Adipose tissue (tissue), 3 donors: ENCODE results near the gene LAD1. TPM values are rescaled to one million over a fixed set of nuclear protein-coding genes. Genes with fewer than 3 reads are reported as not detected.

Experiments
- H3K27ac ChIP-seq: one replicate; pipeline ENCODE4 v1.5.1; 2013; ENCODE audit warnings: low read depth, low read length
- WGBS, 3 donors: extraction: QIAGEN DNeasy Blood & Tissue Kit; methylation state at CpG; one replicate each; pipeline ENCODE4 v1.1.7; 2013; 5-methylcytosine and 5-hydroxymethylcytosine counted together
- polyA plus RNA-seq, 3 donors: library from polyadenylated mRNA; stranded (reverse); fragments of 200-250 nt; gene quantifications; one replicate each; pipeline ENCODE4 v1.2.3, GENCODE V29; 2013
- donor health status: healthy with polysubstance abuse.
- donor health status: Bipolar disorder and iron deficiency.
- donor health status: healthy.

Gene LAD1
- polyA plus RNA-seq, 3 donors: 1.8 to 23.0 (median 3.9) TPM

DNA sequence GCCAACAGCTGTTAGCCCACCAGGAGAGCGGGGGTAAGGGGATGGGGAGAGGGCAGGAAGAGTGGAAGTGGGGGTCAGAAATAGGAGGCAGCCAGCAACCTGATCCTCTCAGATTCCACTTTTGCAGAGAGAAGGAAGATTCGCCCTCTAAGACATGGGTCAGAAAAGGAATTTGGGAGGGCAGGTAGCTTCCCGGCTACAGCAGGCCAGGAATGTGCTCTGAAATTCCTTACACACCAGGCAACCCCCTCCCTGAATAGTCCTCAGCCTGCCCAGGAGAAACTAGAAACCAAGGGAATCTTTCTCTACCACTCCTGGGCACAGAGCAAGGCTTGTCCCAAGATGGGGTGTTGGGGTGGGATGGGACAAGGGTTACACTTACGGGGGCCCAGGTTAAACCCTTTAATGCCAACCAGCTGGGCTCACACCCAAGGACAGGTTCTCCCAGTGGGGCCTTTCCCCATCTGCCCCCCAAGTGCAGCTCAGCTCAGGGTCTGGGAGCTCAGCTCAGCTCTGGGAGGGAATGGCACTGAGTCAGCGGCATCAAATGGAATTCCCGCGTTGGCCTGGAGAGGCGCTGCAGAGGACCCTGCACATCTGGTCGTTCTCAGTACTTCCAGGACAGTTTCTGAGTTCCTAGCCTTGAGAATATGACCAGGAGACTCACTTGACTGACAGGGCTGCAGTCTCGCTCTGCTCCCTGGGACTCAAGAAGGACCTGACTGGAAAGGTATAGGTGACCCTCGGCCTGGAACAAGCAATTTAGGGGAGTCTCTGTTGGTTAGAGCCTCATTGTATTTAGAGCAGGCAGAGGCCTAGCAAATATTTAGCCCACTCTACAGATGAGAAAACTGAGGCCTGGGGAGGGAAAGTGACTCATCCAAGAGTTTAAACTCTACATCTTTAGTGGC lies 22.4 kb downstream of the LAD1 start:
- 37 to 50% (median 49%) methylated on average over 11 of the region's 11 CpGs for WGBS, 3 donors

DNA sequence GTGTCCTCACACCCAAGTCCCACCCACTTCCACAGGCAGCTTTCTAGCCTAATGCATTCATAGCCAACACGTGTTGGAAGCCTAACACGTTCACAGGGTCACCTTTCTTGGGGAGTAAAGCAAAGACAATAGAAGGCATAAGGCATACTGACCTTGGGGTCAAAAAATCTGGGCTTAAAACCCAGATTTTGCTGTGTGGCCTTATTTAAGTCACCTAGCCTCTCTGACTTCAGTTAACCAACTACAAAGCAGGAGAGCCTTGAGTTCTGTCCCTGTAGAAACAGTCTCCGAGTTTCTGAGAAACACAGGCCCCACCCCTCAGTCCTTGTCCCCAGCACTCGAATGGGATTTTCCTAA lies 23.0 kb downstream of the LAD1 start:
- no peak overlapping the region for H3K27ac ChIP-seq
- WGBS, 3 donors: 20 to 50% (median 44%) methylated on average over 4 of the region's 4 CpGs

More for the DNA sequence above, 22.4 kb downstream of the LAD1 start:
- no peak overlapping the region for H3K27ac ChIP-seq

DNA sequence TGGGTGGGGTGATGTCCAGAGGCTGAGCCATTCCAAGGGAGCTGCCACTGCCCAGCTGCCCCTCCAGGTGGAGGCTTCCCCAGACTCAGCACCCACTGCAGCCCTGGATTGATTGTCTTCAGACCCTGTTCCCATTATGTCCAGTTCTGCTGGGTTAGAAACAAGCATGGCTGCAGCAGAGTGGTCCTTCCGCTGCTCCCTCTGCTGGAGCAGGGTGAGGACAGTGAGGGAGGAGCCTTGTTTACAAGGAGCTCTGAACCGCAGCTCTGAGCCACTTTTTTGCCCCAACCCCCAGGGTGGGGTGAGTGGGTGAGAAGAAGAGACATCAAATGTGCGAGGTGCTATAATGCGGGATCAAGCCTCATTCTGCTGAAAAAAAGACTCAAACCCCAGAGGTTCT lies 24.0 kb downstream of the LAD1 start:
- no peak overlapping the region for H3K27ac ChIP-seq
- WGBS, 3 donors: 61 to 68% (median 67%) methylated on average over 4 of the region's 4 CpGs

DNA sequence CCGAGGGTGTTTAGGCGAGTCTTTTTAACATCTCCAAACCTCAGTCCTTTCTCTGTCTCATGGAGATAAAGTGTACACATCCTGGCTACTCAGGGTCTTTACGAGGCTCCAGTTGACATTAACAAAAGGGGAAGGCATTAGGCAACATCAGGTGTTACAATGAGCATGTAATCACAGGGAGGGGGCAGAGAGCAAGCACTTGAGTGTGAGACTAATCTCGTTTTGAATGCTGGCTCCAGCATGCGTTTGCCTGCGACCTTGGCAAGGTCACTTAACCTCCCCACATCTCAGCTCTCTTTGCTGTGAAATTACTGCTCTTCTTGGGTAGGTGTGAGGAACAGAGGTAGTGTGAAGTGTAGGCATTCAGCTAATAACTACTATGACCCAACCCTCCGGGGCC lies 24.8 kb downstream of the LAD1 start:
- H3K27ac ChIP-seq: no peak overlapping the region
- 14 to 42% (median 37%) methylated on average over 7 of the region's 7 CpGs for WGBS, 3 donors

DNA sequence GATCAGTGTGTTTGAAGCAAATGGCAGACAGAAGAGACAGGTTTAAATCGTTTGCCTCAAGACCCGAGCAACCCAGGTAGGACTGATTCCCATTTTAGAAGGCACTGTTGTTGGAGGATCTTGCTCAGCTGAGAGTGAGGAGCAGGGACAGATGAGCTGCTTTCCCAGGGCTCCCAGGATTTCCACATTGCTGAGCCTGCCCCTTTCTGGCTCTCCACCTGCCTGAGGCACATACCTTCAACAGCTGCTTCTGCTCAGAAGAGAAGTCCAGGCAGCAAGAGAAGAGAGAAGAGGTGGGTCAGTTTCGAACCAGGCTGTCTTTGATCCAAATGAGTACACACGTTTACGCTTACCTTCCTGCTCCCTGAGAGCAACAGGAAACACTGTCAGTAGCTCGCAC lies 27.3 kb downstream of the LAD1 start:
- H3K27ac ChIP-seq: no peak overlapping the region
- 59 to 63% (median 61%) methylated on average over 6 of the region's 6 CpGs for WGBS, 3 donors

DNA sequence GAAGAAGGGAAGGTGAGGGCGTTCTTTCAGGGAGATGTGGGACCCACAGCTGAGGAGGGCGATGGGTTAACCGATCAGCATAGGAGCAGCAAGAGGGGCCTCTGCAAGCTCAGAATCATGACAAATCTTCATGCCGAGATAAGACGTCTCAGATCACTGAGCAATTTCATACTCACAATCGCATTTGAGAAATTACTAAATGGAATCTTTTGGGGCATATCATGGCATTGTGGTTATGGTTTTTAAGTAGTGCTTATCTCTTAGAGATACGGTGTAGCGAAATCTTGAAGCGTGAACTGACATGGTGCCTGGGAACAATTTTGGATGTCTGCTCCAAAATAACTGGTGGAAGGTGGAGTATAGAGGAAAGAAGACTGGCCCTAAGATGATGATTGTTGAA lies 27.8 kb downstream of the LAD1 start:
- WGBS, 3 donors: 65 to 81% (median 79%) methylated on average over 9 of the region's 9 CpGs
- H3K27ac ChIP-seq: no peak overlapping the region

DNA sequence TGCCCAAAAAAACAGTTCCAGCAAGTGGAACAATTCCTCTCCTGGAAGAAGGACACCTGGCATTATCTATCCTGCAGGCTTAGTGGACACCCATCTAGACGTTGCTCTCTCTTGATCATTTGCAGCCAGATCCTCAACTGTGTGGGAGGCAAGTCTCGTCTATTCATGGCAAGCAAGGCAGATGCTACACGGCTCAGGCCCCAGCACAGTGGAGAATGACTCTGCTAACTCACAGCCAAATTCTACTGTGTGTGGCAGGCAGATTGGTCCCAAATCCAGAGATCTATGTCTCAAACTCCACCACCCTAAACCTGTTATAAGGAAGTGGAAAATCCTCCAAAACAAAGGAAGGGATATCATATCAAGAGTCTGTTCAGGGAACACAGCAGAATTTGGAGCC lies 28.6 kb downstream of the LAD1 start:
- H3K27ac ChIP-seq: no peak overlapping the region
- 53 to 67% (median 62%) methylated on average over 3 of the region's 3 CpGs for WGBS, 3 donors

DNA sequence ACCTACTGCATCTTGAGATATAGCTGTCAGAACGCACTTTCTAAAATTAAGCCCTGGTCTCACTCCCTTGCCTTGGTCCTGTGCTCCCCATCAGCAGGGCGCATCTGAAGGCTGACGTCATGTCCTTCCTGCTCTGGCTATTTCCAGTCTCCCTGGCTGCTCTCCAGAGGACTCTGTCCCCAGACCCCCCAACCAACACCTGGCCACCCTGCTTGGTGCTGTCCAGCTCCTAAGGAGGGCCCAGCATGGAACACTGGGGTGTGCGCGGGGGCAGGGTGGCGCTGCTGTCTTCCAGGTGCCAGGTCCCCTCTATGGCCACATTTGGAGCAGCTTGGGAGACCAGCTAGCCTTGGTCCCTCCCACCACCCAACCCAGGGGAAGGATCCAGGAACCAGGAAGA lies 29.9 kb downstream of the LAD1 start:
- H3K27ac ChIP-seq: no peak overlapping the region
- WGBS, 3 donors: 70 to 75% (median 74%) methylated on average over 6 of the region's 6 CpGs

DNA sequence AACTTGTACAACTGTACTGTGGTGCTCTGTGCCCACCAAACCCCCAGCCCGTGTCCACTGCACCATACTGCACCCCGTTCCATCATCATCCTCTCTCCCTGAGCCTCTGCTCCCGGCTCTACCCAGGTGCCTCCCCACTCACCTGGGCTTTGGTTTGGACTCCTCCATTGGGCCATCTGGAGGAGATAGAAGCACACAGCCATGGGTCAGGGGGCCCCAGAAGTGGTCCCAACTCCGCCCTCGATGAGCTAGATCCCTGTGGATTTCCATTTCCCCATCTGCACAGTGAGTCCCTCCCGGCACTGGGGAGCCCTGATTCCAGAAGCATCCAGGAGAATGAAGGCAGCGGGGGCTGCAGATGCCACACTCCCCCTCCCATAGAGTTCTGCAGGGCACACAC lies 32.4 kb downstream of the LAD1 start:
- WGBS, 3 donors: 68 to 84% (median 76%) methylated on average over 7 of the region's 7 CpGs
- H3K27ac ChIP-seq: no peak overlapping the region

DNA sequence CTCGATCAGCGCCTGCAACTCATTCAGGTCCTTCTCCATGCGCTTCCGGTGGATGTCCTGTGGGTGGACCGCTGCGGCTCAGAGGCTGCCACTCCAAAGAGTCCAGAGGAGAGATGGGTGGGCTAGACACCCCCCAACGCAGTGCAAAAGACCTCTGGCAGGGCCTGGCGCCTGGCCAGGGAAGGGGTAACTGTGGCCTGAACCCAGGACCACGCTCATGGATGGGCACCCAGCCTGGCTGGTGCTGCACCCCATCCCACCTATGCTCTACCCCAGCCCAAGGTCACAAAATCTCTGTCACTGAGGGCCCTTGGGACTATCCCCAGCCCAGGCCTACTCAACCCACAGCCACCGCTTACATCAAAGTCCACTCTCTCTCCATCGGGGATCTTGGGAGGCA lies 33.9 kb downstream of the LAD1 start:
- WGBS, 3 donors: 77 to 81% (median 81%) methylated on average over 11 of the region's 11 CpGs
- no peak overlapping the region for H3K27ac ChIP-seq

DNA sequence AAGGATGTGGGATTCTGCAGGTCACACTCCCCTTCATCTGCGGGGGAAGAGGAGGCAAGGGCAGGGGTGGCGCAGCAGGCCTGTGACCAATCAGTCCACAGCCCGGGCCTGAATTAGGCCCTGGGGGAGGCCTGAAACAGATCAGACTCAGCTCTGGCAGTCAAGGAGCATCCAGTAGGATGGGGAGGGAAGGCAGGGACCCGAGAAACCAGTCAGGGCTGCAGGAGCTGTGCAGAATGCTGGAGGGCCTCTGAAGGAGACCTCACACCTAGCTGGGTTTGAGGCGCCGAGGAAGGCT lies 34.4 kb downstream of the LAD1 start:
- no peak overlapping the region for H3K27ac ChIP-seq
- 82 to 90% (median 86%) methylated on average over 6 of the region's 6 CpGs for WGBS, 3 donors

DNA sequence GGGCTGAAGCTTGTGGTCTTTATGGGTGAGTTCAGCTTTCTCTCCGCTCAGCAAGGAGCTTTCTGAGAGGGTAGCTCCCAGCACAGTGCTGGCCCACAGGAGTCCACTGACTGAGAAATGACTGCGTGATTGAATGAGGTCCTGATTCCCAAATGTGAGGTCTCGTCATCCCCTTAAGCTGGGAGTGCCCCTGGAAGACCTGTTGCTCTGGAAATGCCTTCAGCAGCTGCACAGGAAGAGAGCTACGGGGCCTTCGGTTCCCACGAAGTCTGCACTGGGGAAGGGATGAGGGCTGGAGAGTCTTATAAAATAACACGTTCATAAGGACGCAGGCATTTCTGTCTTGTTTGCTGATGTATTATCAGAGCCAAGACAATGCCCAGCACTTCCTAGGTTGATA lies 35.7 kb downstream of the LAD1 start:
- 61 to 75% (median 73%) methylated on average over 8 of the region's 8 CpGs for WGBS, 3 donors
- no peak overlapping the region for H3K27ac ChIP-seq

DNA sequence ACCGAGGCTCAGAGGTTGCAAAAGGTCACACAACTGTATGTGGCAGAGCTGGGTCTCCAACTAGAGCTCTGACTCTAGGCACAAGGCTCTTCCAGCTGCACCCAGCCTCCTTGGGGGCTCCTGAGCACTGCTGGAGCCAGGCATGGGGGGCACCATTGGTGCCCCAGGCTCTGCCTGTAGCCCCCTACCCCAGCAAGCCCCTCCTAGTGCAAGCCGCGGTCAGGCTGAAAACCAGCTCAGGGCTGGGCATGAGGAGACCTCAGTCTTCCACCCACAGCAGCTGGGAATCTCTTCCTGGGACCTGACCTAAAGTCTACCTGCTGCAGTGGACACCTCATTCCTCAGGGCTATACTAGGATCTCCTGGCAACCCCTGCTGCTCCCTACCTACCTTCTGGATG lies 36.2 kb downstream of the LAD1 start:
- WGBS, 3 donors: 89 to 97% (median 92%) methylated on average over 3 of the region's 3 CpGs
- H3K27ac ChIP-seq: no peak overlapping the region

DNA sequence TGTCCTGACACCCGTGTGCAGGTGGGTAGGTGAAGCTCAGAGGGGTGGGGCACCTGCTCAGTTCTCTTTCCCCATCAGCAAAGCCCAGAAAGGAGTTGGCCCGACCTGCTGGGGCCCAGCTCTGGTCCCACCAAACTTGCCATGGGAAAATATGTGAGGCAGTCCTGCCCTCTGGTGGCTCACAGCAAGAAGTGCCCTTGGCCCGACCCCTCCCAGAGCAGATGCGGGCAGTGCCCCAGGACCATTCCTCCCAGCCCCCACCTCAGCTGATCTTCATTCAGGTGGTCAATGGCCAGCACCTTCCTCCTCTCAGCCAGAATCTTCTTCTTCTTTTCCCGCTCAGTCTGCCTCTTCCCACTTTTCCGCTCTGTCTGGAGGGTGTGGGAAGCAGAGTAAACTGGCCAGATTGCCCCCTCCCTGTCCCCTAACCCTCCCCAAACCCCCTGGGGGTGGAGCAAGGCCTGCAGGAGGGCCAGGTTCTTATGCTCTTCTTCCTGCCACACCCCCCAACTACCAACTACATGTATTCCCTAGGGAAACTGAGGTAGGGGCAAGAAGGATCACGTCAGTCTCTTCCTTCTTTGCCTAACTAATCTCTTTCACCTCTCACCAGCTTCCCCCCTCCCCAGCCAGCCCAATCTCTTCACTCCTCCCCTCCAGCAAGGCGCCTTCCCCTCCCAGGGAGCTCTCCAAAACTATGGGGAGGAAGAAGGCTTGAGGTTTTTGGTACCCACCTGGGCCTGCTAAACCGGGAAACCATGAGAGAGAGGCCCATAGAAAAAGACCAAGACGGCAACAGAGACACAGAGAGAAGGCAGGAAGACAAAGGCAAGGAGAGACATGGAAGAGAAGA lies 37.2 kb downstream of the LAD1 start:
- H3K27ac ChIP-seq: no peak overlapping the region

DNA sequence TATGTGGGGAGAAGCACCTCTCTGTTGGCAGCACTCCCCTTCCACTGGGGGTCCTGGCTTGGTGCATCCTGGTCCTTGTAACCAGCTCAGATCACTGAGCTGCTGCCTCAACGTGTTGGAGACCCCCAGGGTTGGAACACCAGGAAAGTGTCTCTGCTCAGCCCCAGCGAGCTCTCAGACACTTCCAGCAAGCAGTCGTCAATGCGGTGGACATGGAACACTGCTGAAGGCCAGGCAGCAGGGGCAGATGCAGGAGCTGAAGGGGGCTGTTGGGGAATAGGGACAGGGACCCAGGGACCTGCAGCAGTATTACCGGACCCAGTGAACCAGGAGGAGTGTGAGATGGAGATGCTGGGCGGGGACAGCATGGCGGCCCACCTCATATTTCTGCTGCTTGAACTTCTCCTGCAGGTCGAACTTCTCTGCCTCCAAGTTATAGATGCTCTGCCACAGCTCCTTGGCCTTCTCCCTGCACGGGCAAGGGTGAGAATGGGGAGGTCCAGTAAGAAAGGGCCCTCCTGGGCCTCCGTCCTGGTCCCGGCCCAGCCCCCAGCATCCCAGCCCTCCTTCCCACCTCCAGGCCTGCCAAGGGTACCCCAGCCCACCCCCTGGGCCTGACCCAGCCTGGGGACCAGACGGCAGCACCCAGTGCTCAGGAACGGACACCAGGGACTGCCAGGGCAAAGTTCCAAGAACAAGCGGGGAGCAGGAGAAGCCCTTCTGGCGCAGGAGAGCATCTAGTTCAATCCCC lies 38.0 kb downstream of the LAD1 start:
- 80 to 87% (median 82%) methylated on average over 15 of the region's 15 CpGs for WGBS, 3 donors
- H3K27ac ChIP-seq: no peak overlapping the region

More for the DNA sequence above, 37.2 kb downstream of the LAD1 start:
- WGBS, 3 donors: 45% methylated on average over 10 of the region's 10 CpGs

DNA sequence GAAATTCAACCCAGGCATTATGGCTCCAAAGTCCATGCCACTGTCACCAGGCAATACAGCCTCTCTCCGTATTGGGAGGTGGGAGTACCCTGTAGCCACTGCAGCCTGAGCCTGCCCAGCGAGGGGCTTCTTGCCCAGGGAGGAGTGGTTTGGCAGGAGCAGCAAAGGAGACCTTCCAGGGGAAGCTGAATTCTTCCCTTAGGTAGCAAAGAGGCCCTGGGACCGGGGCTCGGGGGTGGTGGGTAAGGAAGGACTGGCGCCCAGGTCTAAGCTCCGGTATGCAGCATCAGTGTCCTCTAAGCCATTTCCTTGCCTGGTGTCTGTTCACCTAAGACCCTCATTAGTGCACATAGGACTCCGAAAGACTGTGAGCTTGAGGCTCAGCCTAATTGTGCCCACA lies 38.6 kb downstream of the LAD1 start:
- 90 to 92% (median 91%) methylated on average over 7 of the region's 7 CpGs for WGBS, 3 donors
- no peak overlapping the region for H3K27ac ChIP-seq

DNA sequence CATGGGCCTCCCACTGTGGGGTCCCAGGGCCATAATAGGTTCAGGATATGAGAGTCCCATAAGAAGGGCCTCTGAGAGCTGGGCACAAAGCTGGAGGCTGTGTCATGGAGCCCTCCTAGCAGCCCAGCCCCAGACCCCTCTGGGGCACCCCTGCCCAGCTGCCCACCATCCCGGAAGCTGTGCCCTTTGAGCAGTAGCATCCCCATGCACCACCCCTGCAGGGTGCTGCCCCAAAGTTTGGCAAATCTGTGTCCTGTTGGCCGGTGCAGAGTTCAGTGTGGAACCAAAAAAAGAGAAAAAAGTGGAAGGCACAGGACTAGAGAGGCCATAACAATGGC lies 39.3 kb downstream of the LAD1 start:
- no peak overlapping the region for H3K27ac ChIP-seq
- WGBS, 3 donors: 88 to 95% (median 95%) methylated on average over 2 of the region's 2 CpGs

DNA sequence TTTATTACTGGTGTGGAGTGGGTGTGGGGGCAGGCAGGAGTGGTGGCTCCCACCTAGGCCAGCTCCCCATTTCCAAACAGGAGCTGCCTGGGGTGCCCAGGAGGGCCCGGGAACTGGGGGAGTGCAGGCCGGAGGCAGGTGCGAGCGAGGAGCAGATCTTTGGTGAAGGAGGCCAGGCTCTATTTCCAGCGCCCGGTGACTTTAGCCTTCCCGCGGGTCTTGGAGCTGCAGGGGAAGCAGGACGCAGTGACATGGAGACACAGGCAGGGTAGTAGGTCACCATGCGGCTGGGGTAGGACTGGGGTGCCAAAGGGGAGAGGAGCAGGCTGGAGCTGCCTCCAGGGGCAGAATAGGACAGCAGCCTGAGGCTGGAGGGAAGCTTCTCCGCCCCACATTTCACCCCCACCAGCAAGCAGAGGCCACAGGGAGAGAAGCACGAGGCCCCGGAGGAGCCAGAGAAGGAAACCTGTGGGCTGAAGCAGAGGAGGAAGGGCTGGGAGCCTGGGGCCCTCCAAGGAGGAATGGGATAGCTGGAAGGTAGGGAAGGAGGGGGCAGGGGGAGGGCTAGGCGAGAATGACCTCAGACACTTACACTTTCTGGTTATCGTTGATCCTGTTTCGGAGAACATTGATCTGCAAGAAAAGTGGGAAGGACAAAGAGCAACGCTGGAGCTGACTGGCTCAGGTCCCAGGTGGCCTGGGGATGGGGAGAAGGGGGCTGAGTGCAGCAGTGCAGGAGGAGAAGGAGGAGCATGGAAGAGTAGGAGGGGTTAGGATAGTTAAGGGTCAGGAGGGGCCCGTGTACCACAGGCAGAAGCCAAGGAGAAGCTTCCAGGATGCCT lies 39.9 kb downstream of the LAD1 start:
- no peak overlapping the region for H3K27ac ChIP-seq
- WGBS, 3 donors: 71 to 83% (median 80%) methylated on average over 18 of the region's 18 CpGs
